ENCODE data around the gene MACF1. TPM values are rescaled to one million over a fixed set of nuclear protein-coding genes. Genes with fewer than 3 reads are reported as not detected.

The MACF1 gene
- total RNA-seq, 2 experiments from 2014 or later = 328 to 344 TPM

GRCh38 chr1:39415553-39415952 is 211.1 kb downstream of the MACF1 start:
- POLR2A ChIA-PET = no interaction called here
- peaks cover 12% of the 10 kb centered on the region for H3K36me3 Mint-ChIP-seq

GRCh38 chr1:39416609-39417008 is 212.1 kb downstream of the MACF1 start:
- H3K4me3 Mint-ChIP-seq = no peak overlapping the region
- no peak overlapping the region for H3K27ac Mint-ChIP-seq
- ATAC-seq (ENCODE audit: low read depth) (no peak), DNase-seq (no peak)
- peaks cover 7% of the 10 kb centered on the region for H3K4me1 Mint-ChIP-seq
- peaks cover 10% of the 10 kb centered on the region for H3K36me3 Mint-ChIP-seq
- H3K27me3 Mint-ChIP-seq = no peaks in the 10 kb centered on the region
- H3K9me3 Mint-ChIP-seq = no peaks in the 10 kb centered on the region
- POLR2A ChIA-PET = no interaction called here

More at GRCh38 chr1:39415553-39415952, 211.1 kb downstream of the MACF1 start:
- Mint-ChIP-seq H3K4me1 (peaks cover 9% of the 10 kb centered on the region), H3K9me3 (no peaks in the 10 kb centered on the region), H3K27me3 (no peaks in the 10 kb centered on the region), H3K27ac (no peak overlapping the region), H3K4me3 (no peak overlapping the region)
- no peak for DNase-seq
- ATAC-seq (ENCODE audit: low read depth) = no peak

- H3K36me3 Mint-ChIP-seq = peaks cover 14% of the 10 kb centered on the region
- POLR2A ChIA-PET = no interaction called here
- H3K4me3 Mint-ChIP-seq = no peak overlapping the region
- no peaks in the 10 kb centered on the region for H3K27me3 Mint-ChIP-seq
- peaks cover 5% of the 10 kb centered on the region for H3K4me1 Mint-ChIP-seq
- H3K9me3 Mint-ChIP-seq = no peaks in the 10 kb centered on the region
- H3K27ac Mint-ChIP-seq = no peak overlapping the region
- DNase-seq = no peak
- no peak for ATAC-seq (ENCODE audit: low read depth)
Measured at GRCh38 chr1:39418236-39418635, 213.7 kb downstream of the MACF1 start.

- H3K36me3 Mint-ChIP-seq = peaks cover 23% of the 10 kb centered on the region
- H3K27ac Mint-ChIP-seq = no peak overlapping the region
- no peaks in the 10 kb centered on the region for H3K9me3 Mint-ChIP-seq
- ATAC-seq (ENCODE audit: low read depth) (no peak), DNase-seq (no peak)
- peaks cover 5% of the 10 kb centered on the region for H3K4me1 Mint-ChIP-seq
- POLR2A ChIA-PET = interaction anchor here (0.7 kb wide), 2 partner anchors 36 to 1537 kb away, joined by 5 to 6 read pairs; no protein-coding TSS in a partner anchor
- no peak overlapping the region for H3K4me3 Mint-ChIP-seq
- H3K27me3 Mint-ChIP-seq = no peaks in the 10 kb centered on the region
Measured at GRCh38 chr1:39420493-39420892, 216.0 kb downstream of the MACF1 start.

- no peak for ATAC-seq (ENCODE audit: low read depth)
- POLR2A ChIA-PET = no interaction called here
- no peak for DNase-seq
- Mint-ChIP-seq H3K9me3 (no peaks in the 10 kb centered on the region), H3K4me3 (no peak overlapping the region), H3K27ac (no peak overlapping the region), H3K4me1 (peaks cover 5% of the 10 kb centered on the region), H3K27me3 (no peaks in the 10 kb centered on the region), H3K36me3 (peaks cover 22% of the 10 kb centered on the region)
Measured at GRCh38 chr1:39422614-39423013, 218.1 kb downstream of the MACF1 start.

GRCh38 chr1:39425151-39425550 is 220.7 kb downstream of the MACF1 start:
- no peaks in the 10 kb centered on the region for H3K9me3 Mint-ChIP-seq
- DNase-seq = no peak
- no peak for ATAC-seq (ENCODE audit: low read depth)
- H3K4me1 Mint-ChIP-seq = peaks cover 2% of the 10 kb centered on the region
- no peaks in the 10 kb centered on the region for H3K27me3 Mint-ChIP-seq
- POLR2A ChIA-PET = no interaction called here
- H3K36me3 Mint-ChIP-seq = peaks cover 31% of the 10 kb centered on the region
- no peak overlapping the region for H3K27ac Mint-ChIP-seq
- no peak overlapping the region for H3K4me3 Mint-ChIP-seq

GRCh38 chr1:39425634-39426033 is 221.1 kb downstream of the MACF1 start:
- H3K27ac Mint-ChIP-seq = no peak overlapping the region
- H3K4me3 Mint-ChIP-seq = no peak overlapping the region
- peaks cover 2% of the 10 kb centered on the region for H3K4me1 Mint-ChIP-seq
- no peak for ATAC-seq (ENCODE audit: low read depth)
- H3K27me3 Mint-ChIP-seq = no peaks in the 10 kb centered on the region
- POLR2A ChIA-PET = no interaction called here
- no peaks in the 10 kb centered on the region for H3K9me3 Mint-ChIP-seq
- peaks cover 34% of the 10 kb centered on the region for H3K36me3 Mint-ChIP-seq
- no peak for DNase-seq

GRCh38 chr1:39426346-39426745 is 221.9 kb downstream of the MACF1 start:
- Mint-ChIP-seq H3K9me3 (no peaks in the 10 kb centered on the region), H3K27ac (no peak overlapping the region), H3K27me3 (no peaks in the 10 kb centered on the region), H3K36me3 (peaks cover 38% of the 10 kb centered on the region), H3K4me3 (no peak overlapping the region), H3K4me1 (peaks cover 2% of the 10 kb centered on the region)
- POLR2A ChIA-PET = no interaction called here
- no peak for ATAC-seq (ENCODE audit: low read depth)
- DNase-seq = no peak

GRCh38 chr1:39427374-39427773 is 222.9 kb downstream of the MACF1 start:
- no peak for ATAC-seq (ENCODE audit: low read depth)
- H3K27me3 Mint-ChIP-seq = no peaks in the 10 kb centered on the region
- peaks cover under 1% of the 10 kb centered on the region for H3K4me1 Mint-ChIP-seq
- no peak for DNase-seq
- H3K4me3 Mint-ChIP-seq = no peak overlapping the region
- POLR2A ChIA-PET = no interaction called here
- H3K27ac Mint-ChIP-seq = no peak overlapping the region
- peaks cover 37% of the 10 kb centered on the region for H3K36me3 Mint-ChIP-seq
- H3K9me3 Mint-ChIP-seq = no peaks in the 10 kb centered on the region

- Mint-ChIP-seq H3K4me3 (no peak overlapping the region), H3K27me3 (no peaks in the 10 kb centered on the region), H3K9me3 (no peaks in the 10 kb centered on the region), H3K4me1 (no peaks in the 10 kb centered on the region), H3K36me3 (peaks cover 39% of the 10 kb centered on the region), H3K27ac (no peak overlapping the region)
- POLR2A ChIA-PET = no interaction called here
- DNase-seq = no peak
- ATAC-seq (ENCODE audit: low read depth) = no peak
Measured at GRCh38 chr1:39427912-39428311, 223.4 kb downstream of the MACF1 start.

GRCh38 chr1:39431927-39432326 is 227.4 kb downstream of the MACF1 start:
- H3K27ac Mint-ChIP-seq = no peak overlapping the region
- POLR2A ChIA-PET = interaction anchor here (0.6 kb wide), 1 partner anchor 187 kb away, joined by 3 read pairs; no protein-coding TSS in a partner anchor
- peaks cover 47% of the 10 kb centered on the region for H3K36me3 Mint-ChIP-seq

GRCh38 chr1:39434797-39435395 is 230.4 kb downstream of the MACF1 start:
- H3K36me3 Mint-ChIP-seq = peaks cover 40% of the 10 kb centered on the region
- POLR2A ChIA-PET = no interaction called here
- H3K27ac Mint-ChIP-seq = no peak overlapping the region

More at GRCh38 chr1:39431927-39432326, 227.4 kb downstream of the MACF1 start:
- no peaks in the 10 kb centered on the region for H3K4me1 Mint-ChIP-seq
- no peaks in the 10 kb centered on the region for H3K27me3 Mint-ChIP-seq
- no peak for ATAC-seq (ENCODE audit: low read depth)
- H3K9me3 Mint-ChIP-seq = no peaks in the 10 kb centered on the region
- no peak for DNase-seq
- no peak overlapping the region for H3K4me3 Mint-ChIP-seq

GRCh38 chr1:39435597-39435996 is 231.1 kb downstream of the MACF1 start:
- Mint-ChIP-seq H3K27me3 (no peaks in the 10 kb centered on the region), H3K4me1 (no peaks in the 10 kb centered on the region), H3K9me3 (no peaks in the 10 kb centered on the region), H3K36me3 (peaks cover 37% of the 10 kb centered on the region), H3K27ac (no peak overlapping the region), H3K4me3 (no peak overlapping the region)
- no peak for DNase-seq
- ATAC-seq (ENCODE audit: low read depth) = no peak
- POLR2A ChIA-PET = no interaction called here

More at GRCh38 chr1:39434797-39435395, 230.4 kb downstream of the MACF1 start:
- H3K9me3 Mint-ChIP-seq = no peaks in the 10 kb centered on the region
- no peaks in the 10 kb centered on the region for H3K27me3 Mint-ChIP-seq
- no peaks in the 10 kb centered on the region for H3K4me1 Mint-ChIP-seq
- no peak for DNase-seq
- no peak for ATAC-seq (ENCODE audit: low read depth)
- H3K4me3 Mint-ChIP-seq = no peak overlapping the region

GRCh38 chr1:39436842-39437241 is 232.3 kb downstream of the MACF1 start:
- Mint-ChIP-seq H3K9me3 (no peaks in the 10 kb centered on the region), H3K27ac (no peak overlapping the region), H3K4me1 (no peaks in the 10 kb centered on the region), H3K27me3 (no peaks in the 10 kb centered on the region), H3K36me3 (peaks cover 37% of the 10 kb centered on the region), H3K4me3 (no peak overlapping the region)
- ATAC-seq (ENCODE audit: low read depth) = no peak
- POLR2A ChIA-PET = no interaction called here
- DNase-seq = no peak
